A549 (cell line): ENCODE results near the gene HIVEP3. TPM values are rescaled to one million over a fixed set of nuclear protein-coding genes. Genes with fewer than 3 reads are reported as not detected.

Source experiments
- ATAC-seq, 2 experiments: fragments of 200-7000 bp in 1 of 2; fragments of >200 bp in 1 of 2; cut with Nextera tagmentation in 1 of 2; cut with Tn5 transposase in 1 of 2; 3 replicates each; pipeline versions ENCODE4 v1.8.0 to v1.9.1; 2018 to 2020; ENCODE audit warnings: mild to moderate bottlenecking in 1 of 2, moderate library complexity in 1 of 2
- CTCF ChIA-PET: fragments of 300-600 bp; sonication (Branson Sonifier 250); formaldehyde crosslinking; extraction: SDS; loops from one replicate; lab custom pipeline; 2021; ENCODE audit warnings: antibody characterized with exemption, inconsistent platforms; lab: Yijun Ruan, JAX
- POLR2A ChIA-PET: fragments of 350-600 bp; formaldehyde crosslinking; extraction: SDS; loops from one replicate; lab custom pipeline; 2021; ENCODE audit warnings: antibody characterized with exemption, inconsistent platforms; lab: Yijun Ruan, JAX
- DNase-seq, 2 experiments: peaks; one replicate each; pipeline versions ENCODE4 v3.0.0 to v3.0.0-alpha.2; 2011 to 2016; ENCODE audit warnings: low read depth in 1 of 2, low spot score in 1 of 2
- FAIRE-seq: peaks from 2 replicates; lab custom pipeline; 2011; peaks lifted over from hg19 to GRCh38; lab: Jason Lieb, UNC
- H3K27ac ChIP-seq, 2 experiments: fragments of >200 bp; sonication (Bioruptor Twin); formaldehyde crosslinking; 3 replicates each; pipeline ENCODE4 v1.5.1; 2016 to 2017
- H3K4me1 ChIP-seq: fragments of >200 bp; sonication (Bioruptor Twin); formaldehyde crosslinking; 3 replicates; pipeline ENCODE4 v1.6.1; 2016
- H3K4me2 ChIP-seq: fragments of >200 bp; sonication (Bioruptor Twin); formaldehyde crosslinking; 3 replicates; pipeline ENCODE4 v1.6.1; 2016
- H3K4me3 ChIP-seq: fragments of >200 bp; sonication (Bioruptor Twin); formaldehyde crosslinking; 3 replicates; pipeline ENCODE4 v1.5.1; 2016
- H3K9me3 ChIP-seq: fragments of >200 bp; sonication (Bioruptor Twin); formaldehyde crosslinking; 3 replicates; pipeline ENCODE4 v1.6.1; 2016
- BCL3 ChIP-seq: fragments of >200 bp; sonication (Bioruptor Twin); formaldehyde crosslinking; IDR thresholded peaks from 3 replicates; pipeline ENCODE4 v1.6.1; 2016
- CBX2 ChIP-seq: fragments of 200-600 bp; sonication (generic); IDR thresholded peaks from 2 replicates; pipeline ENCODE4 v1.6.1; 2016; ENCODE audit warnings: low read depth, mild to moderate bottlenecking, borderline replicate concordance
- CEBPB ChIP-seq, 2 experiments: fragments of >200 bp in 1 of 2; sonication (Bioruptor Twin) in 1 of 2; formaldehyde crosslinking in 1 of 2; IDR thresholded peaks; 2 replicates each; pipeline ENCODE4 v1.6.1; 2012 to 2016
- EHF ChIP-seq: fragments of 250-450 bp; sonication (Bioruptor Pico); IDR thresholded peaks from 2 replicates; pipeline ENCODE4 v1.5.0; 2020; ENCODE audit warnings: mild to moderate bottlenecking
- EP300 ChIP-seq, 2 experiments: fragments of >200 bp; sonication (Bioruptor Twin); formaldehyde crosslinking; IDR thresholded peaks; 2 replicates in 1 of 2; 3 replicates in 1 of 2; pipeline ENCODE4 v1.6.1; 2016 to 2017
- FOSB ChIP-seq: fragments of 250-450 bp; sonication (Bioruptor Pico); IDR thresholded peaks from 2 replicates; pipeline ENCODE4 v1.5.0; 2020; ENCODE audit warnings: mild to moderate bottlenecking, moderate library complexity
- HMGXB4 ChIP-seq: fragments of 250-450 bp; sonication (Bioruptor Pico); IDR thresholded peaks from 2 replicates; pipeline ENCODE4 v1.5.0; 2021; ENCODE audit warnings: mild to moderate bottlenecking, moderate library complexity, borderline replicate concordance
- HOXA7 ChIP-seq: fragments of 250-450 bp; sonication (Bioruptor Pico); IDR thresholded peaks from 2 replicates; pipeline ENCODE4 v1.5.0; 2020; ENCODE audit warnings: mild to moderate bottlenecking, moderate library complexity
- HOXB13 ChIP-seq: fragments of 250-450 bp; sonication (Bioruptor Pico); IDR thresholded peaks from 2 replicates; pipeline ENCODE4 v1.5.0; 2020; ENCODE audit warnings: low read depth, mild to moderate bottlenecking, moderate library complexity
- HOXB5 ChIP-seq: fragments of 250-450 bp; sonication (Bioruptor Pico); IDR thresholded peaks from 2 replicates; pipeline ENCODE4 v1.5.0; 2020; ENCODE audit warnings: mild to moderate bottlenecking, moderate library complexity
- MYC ChIP-seq: IDR thresholded peaks from 2 replicates; pipeline ENCODE4 v1.6.1; 2012; ENCODE audit warnings: mild to moderate bottlenecking, inconsistent platforms, low read length, improper control_type of control experiment, borderline replicate concordance
- RARB ChIP-seq: fragments of 250-450 bp; sonication (Bioruptor Pico); IDR thresholded peaks from 2 replicates; pipeline ENCODE4 v1.8.0; 2021; ENCODE audit warnings: mild to moderate bottlenecking, moderate library complexity
- RFX5 ChIP-seq: fragments of 450-650 bp; IDR thresholded peaks from 2 replicates; pipeline ENCODE4 v1.7.1; 2014; ENCODE audit warnings: antibody characterized with exemption, mild to moderate bottlenecking, moderate library complexity
- WGBS: methylation state at CpG from one replicate; pipeline ENCODE4 v1.1.6; 2017; ENCODE audit errors: missing lambda C conversion rate; 5-methylcytosine and 5-hydroxymethylcytosine counted together
- polyA plus RNA-seq, 4 experiments: library from polyadenylated mRNA; depleted of rRNA in 3 of 4; stranded (reverse); fragments of >200 nt; fragmentation: RNase III in 1 of 4; extraction: RNeasy Plus Mini Kit Qiagen cat#74134 plus additional on column Dnase treatment in 1 of 4; gene quantifications; 2 replicates in 3 of 4; 3 replicates in 1 of 4; pipeline ENCODE4 v1.2.3, GENCODE V29; 2011 to 2017

Gene HIVEP3
- polyA plus RNA-seq, 2 of the 4 experiments (the other 2 are of a cell fraction) = 1.5 to 2.0 TPM

GRCh38 chr1:41652384-41653265 lies 266.1 kb downstream of the HIVEP3 start:
- 82% methylated on average over 11 of the region's 11 CpGs for WGBS
- no peak for FAIRE-seq
- TF ChIP-seq RFX5 (no peak), RARB (CRISPR knock-in tag) (no peak), HOXA7 (no peak), CBX2 (no peak), HOXB13 (CRISPR knock-in tag) (no peak), MYC (no peak), FOSB (CRISPR knock-in tag) (no peak), EHF (CRISPR knock-in tag) (no peak), HMGXB4 (CRISPR knock-in tag) (no peak)
- ChIA-PET POLR2A (no interaction called here), CTCF (no interaction called here)
- no peak for DNase-seq
- Histone ChIP-seq H3K4me3 (no peak overlapping the region), H3K27ac (no peak overlapping the region), H3K4me2 (no peak overlapping the region), H3K4me1 (no peaks in the 10 kb centered on the region), H3K9me3 (no peaks in the 10 kb centered on the region)
- ATAC-seq = no peak

- ChIA-PET POLR2A (no interaction called here), CTCF (interaction anchor here (1.3 kb wide), 1 partner anchor 9 kb away, joined by 3 read pairs; no protein-coding TSS in a partner anchor)
- no peaks in the 10 kb centered on the region for H3K4me1 ChIP-seq
- H3K4me2 ChIP-seq = no peak overlapping the region
- TF ChIP-seq RARB (CRISPR knock-in tag) (no peak), BCL3 (no peak), HOXB5 (CRISPR knock-in tag) (no peak)
- DNase-seq (no peak), ATAC-seq (no peak), FAIRE-seq (no peak)
- 63% methylated on average over 10 of the region's 11 CpGs for WGBS
- no peaks in the 10 kb centered on the region for H3K9me3 ChIP-seq
- H3K4me3 ChIP-seq = no peak overlapping the region
- H3K27ac ChIP-seq = no peak overlapping the region
These were observed 268.5 kb downstream of the HIVEP3 start for GRCh38 chr1:41650028-41650880.

DNA sequence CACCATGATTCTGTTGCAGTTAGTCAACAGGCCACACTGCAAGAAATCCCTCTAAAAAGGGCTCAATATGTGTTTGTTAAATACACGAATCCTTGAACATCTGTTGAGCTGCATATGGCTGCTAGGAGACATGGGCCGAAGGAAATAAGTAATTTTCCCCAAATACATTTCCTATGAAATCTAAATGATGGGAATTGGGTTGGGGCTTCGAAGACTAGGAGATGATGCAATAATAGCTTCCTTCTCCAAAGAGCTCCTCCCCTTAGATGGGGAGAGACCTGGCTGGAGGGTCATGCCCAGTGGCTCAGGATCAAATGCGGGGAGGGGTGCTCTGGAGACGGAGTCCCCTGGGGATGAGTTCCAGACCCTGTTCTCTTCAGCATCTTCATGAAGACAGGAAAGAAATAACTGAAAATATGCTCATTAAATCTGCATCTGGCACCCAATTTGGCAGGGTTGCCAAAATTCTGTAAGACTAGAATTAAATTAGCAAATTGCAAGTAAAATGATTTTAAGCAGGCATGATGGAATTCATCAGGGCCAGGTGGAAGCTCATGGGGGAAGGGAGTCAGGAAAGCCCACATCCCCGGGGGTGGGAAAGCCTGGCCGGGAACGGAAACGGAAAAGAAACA lies 269.2 kb downstream of the HIVEP3 start:
- POLR2A ChIA-PET = no interaction called here
- Histone ChIP-seq H3K4me2 (no peak overlapping the region), H3K27ac (no peak overlapping the region), H3K9me3 (no peaks in the 10 kb centered on the region), H3K4me3 (no peak overlapping the region), H3K4me1 (no peaks in the 10 kb centered on the region)
- DNase-seq (no peak), FAIRE-seq (no peak), ATAC-seq (no peak)
- TF ChIP-seq EP300 (IDR thresholded peaks at IDR 0.05) = no peak
- 0 out of 4 replicates have a peak, but pooled peaks of 1 of the 2 experiments have one; percentile 6 for TF ChIP-seq CEBPB (IDR thresholded peaks at IDR 0.05)
- CTCF ChIA-PET = interaction anchor here (1.3 kb wide), 1 partner anchor 8 kb away, joined by 3 read pairs; no protein-coding TSS in a partner anchor
- WGBS = 79% methylated on average over 9 of the region's 9 CpGs
